Progenitor cell of endocrine pancreas (in vitro differentiated cells): ENCODE measurements around the gene CGB7. TPM values are rescaled to one million over a fixed set of nuclear protein-coding genes. Genes with fewer than 3 reads are reported as not detected.

ENCODE experiments used
- DNase-seq: peaks from one replicate; pipeline ENCODE4 v3.0.0; 2021; ENCODE audit warnings: low spot score; ENCODE audit not compliant: unreplicated experiment
- H3K27ac Mint-ChIP-seq: 2 replicates; pipeline ENCODE4 v1.8.0; 2021; ENCODE audit warnings: mild to moderate bottlenecking, moderate library complexity, mixed read lengths
- H3K27me3 Mint-ChIP-seq: 2 replicates; pipeline ENCODE4 v1.8.0; 2021; ENCODE audit warnings: mixed read lengths
- H3K36me3 Mint-ChIP-seq: 2 replicates; pipeline ENCODE4 v1.8.0; 2022; ENCODE audit warnings: mixed read lengths; ENCODE audit not compliant: insufficient read depth
- H3K4me1 Mint-ChIP-seq: 2 replicates; pipeline ENCODE4 v1.8.0; 2021; ENCODE audit warnings: low read depth, mixed read lengths
- H3K4me3 Mint-ChIP-seq: 2 replicates; pipeline ENCODE4 v1.8.0; 2021; ENCODE audit warnings: low read depth, mild to moderate bottlenecking, moderate library complexity, mixed read lengths
- H3K9me3 Mint-ChIP-seq: 2 replicates; pipeline ENCODE4 v1.8.0; 2021; ENCODE audit warnings: low read depth, mixed read lengths
- total RNA-seq: library from RNA; stranded (reverse); gene quantifications from 2 replicates; pipeline ENCODE4 v1.2.1, GENCODE V29; 2021
- TF ChIP-seq, protein P1 (sequence below): fragments of 200-600 bp; sonication (generic); IDR thresholded peaks from one replicate; pipeline ENCODE4 v1.5.0; 2021; ENCODE audit warnings: antibody characterized with exemption, mild to moderate bottlenecking; ENCODE audit not compliant: unreplicated experiment

The CGB7 gene
- total RNA-seq, 1 donor from 2014 or later = 0.38 TPM

DNA sequence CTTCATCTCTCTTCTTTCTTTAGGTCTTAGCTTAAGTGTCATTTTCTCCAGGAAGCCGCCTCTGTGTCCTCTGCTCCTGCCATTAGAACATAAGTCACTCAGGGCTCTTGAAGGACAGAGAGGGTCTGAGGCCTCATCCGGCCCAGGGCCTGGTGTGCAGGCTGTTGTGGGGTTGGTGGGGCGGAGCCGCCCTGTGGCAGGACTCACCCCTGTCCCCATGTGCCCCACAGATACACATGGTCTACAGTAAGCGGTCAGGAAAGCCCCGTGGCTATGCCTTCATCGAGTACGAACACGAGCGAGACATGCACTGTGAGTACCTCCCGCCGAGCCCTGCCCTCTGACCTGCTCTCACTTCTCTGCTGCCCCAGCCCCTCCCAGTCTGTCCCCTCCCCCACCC is 43.6 kb upstream of the CGB7 start:
- no peaks in the 10 kb centered on the region for H3K4me1 Mint-ChIP-seq
- TF ChIP-seq, protein P1, sequence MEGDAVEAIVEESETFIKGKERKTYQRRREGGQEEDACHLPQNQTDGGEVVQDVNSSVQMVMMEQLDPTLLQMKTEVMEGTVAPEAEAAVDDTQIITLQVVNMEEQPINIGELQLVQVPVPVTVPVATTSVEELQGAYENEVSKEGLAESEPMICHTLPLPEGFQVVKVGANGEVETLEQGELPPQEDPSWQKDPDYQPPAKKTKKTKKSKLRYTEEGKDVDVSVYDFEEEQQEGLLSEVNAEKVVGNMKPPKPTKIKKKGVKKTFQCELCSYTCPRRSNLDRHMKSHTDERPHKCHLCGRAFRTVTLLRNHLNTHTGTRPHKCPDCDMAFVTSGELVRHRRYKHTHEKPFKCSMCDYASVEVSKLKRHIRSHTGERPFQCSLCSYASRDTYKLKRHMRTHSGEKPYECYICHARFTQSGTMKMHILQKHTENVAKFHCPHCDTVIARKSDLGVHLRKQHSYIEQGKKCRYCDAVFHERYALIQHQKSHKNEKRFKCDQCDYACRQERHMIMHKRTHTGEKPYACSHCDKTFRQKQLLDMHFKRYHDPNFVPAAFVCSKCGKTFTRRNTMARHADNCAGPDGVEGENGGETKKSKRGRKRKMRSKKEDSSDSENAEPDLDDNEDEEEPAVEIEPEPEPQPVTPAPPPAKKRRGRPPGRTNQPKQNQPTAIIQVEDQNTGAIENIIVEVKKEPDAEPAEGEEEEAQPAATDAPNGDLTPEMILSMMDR = no peak
- H3K36me3 Mint-ChIP-seq = peaks cover 24% of the 10 kb centered on the region

DNA sequence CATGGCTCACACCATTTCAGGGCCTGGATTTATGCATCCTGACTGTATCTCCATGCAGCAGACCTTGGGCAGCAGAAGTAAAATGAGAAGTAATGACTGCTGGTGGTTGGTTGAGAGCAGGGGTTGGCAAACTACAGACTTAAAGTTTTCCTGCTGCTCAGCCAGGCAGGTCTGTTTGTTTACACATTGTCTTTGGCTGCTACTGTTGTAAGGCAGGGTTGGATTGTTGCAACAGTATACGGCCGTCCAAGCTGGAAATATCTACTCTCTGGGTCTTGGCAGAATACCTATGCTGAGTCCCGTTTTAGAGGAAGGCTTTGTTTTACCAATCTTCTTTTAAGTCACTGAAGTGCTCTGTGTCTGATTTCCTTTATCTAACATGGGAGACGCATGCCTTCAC is 41.2 kb upstream of the CGB7 start:
- no peak for DNase-seq
- Mint-ChIP-seq H3K27ac (no peak overlapping the region), H3K4me1 (no peaks in the 10 kb centered on the region), H3K36me3 (peaks cover 22% of the 10 kb centered on the region), H3K4me3 (no peak overlapping the region), H3K9me3 (no peaks in the 10 kb centered on the region), H3K27me3 (no peaks in the 10 kb centered on the region)
- TF ChIP-seq, protein P1 = no peak

More for the DNA sequence above, 43.6 kb upstream of the CGB7 start:
- DNase-seq = no peak
- H3K9me3 Mint-ChIP-seq = no peaks in the 10 kb centered on the region
- no peaks in the 10 kb centered on the region for H3K27me3 Mint-ChIP-seq
- H3K27ac Mint-ChIP-seq = no peak overlapping the region
- no peak overlapping the region for H3K4me3 Mint-ChIP-seq

- TF ChIP-seq, protein P1 = peak; percentile 98
- Mint-ChIP-seq H3K27ac (no peak overlapping the region), H3K4me3 (no peak overlapping the region), H3K9me3 (no peaks in the 10 kb centered on the region), H3K27me3 (no peaks in the 10 kb centered on the region), H3K4me1 (no peaks in the 10 kb centered on the region), H3K36me3 (peaks cover 22% of the 10 kb centered on the region)
- peak; percentile 70 for DNase-seq
Observed at GRCh38 chr19:49097453-49098288, 40.1 kb upstream of the CGB7 start.

DNA sequence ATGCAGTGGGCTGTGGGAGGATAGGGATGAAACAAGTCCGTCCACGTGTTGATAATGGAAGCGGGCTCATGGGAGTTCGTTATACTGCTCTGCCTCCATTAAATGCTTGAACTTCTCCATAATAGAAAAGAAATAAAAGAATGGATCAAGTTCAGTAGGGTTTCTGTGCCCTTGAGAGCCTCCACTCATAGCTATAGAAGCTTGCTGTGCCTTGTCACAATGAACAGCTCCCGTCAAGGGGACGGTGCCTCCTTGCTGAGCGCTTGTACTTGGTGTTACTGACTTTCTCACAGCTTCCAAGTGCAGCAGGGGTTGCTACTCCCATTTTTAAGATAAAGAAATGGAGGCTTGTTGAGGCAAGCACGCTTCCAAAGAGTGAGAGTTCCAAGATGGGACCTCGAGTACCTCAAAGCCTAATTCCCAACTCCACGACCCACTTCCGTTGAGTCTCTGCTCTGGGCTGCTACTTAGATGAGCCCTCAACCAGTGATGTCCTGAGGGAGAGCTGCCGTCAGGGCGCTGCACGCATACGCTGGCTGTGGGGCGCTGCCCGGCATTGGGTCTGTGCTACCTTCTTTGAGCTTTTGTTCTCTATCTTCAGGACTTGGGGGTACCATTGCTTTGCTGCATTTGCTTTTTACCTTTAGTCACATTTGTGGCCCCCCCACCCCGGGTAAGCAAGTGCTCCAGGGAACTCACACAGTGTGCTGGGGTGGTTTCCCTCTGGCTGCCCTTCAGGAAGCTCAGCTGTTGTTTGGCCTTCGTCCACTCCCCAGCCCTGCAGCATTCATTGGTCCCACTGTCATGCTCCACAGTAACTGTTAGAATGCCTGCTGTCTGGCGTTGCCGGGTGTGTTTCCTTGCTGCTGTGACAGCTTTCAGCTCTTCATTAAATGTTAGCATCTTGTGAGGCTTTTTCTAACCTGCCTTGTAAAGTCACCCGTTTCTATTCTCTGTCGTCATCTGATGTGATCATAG is 37.2 kb upstream of the CGB7 start:
- peaks cover 28% of the 10 kb centered on the region for H3K36me3 Mint-ChIP-seq
- no peaks in the 10 kb centered on the region for H3K4me1 Mint-ChIP-seq
- TF ChIP-seq, protein P1 = no peak
- H3K27ac Mint-ChIP-seq = peak overlapping the region; percentile 80
- H3K4me3 Mint-ChIP-seq = no peak overlapping the region
- H3K9me3 Mint-ChIP-seq = no peaks in the 10 kb centered on the region
- no peak for DNase-seq
- no peaks in the 10 kb centered on the region for H3K27me3 Mint-ChIP-seq

DNA sequence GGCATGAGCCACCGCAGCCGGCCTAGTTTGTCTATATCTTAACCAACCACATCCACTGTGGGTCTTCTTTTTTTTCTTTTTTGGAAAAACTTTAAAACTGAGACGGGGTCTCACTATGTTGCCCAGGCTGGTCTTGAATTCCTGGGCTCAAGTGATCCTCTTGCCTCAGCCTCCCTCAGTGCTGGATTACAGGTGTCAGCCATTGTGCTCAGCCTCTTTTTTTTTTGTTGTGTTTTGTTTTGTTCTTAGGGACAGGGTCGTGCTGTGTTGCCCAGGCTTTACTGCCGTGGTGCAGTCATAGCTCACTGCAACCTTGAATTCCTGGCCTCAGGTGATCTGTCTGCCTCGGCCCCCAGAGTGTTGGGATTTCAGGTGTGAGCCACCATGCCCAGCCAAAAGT is 35.1 kb upstream of the CGB7 start:
- H3K4me3 Mint-ChIP-seq = no peak overlapping the region
- no peaks in the 10 kb centered on the region for H3K27me3 Mint-ChIP-seq
- DNase-seq = no peak
- H3K27ac Mint-ChIP-seq = no peak overlapping the region
- H3K36me3 Mint-ChIP-seq = peaks cover 24% of the 10 kb centered on the region
- TF ChIP-seq, protein P1 = no peak
- no peaks in the 10 kb centered on the region for H3K9me3 Mint-ChIP-seq
- H3K4me1 Mint-ChIP-seq = no peaks in the 10 kb centered on the region
